Parathyroid adenoma (tissue), 2 donors: ENCODE data around the gene SULT1A3.

Source experiments
- H2AFZ ChIP-seq: fragments of 300-600 bp; sonication (generic); one replicate; pipeline ENCODE4 v1.7.0; 2017; ENCODE audit warnings: antibody characterized with exemption, mild to moderate bottlenecking
- H3K27ac ChIP-seq: fragments of 300-600 bp; sonication (generic); one replicate; pipeline ENCODE4 v1.7.0; 2017
- H3K27me3 ChIP-seq: fragments of 300-600 bp; sonication (generic); one replicate; pipeline ENCODE4 v1.7.0; 2017; ENCODE audit warnings: low read length; ENCODE audit not compliant: control insufficient read depth, insufficient read depth
- H3K36me3 ChIP-seq: fragments of 300-600 bp; sonication (generic); one replicate; pipeline ENCODE4 v1.7.0; 2017; ENCODE audit warnings: low read length; ENCODE audit not compliant: control insufficient read depth, insufficient read depth
- H3K4me1 ChIP-seq: fragments of 300-600 bp; sonication (generic); one replicate; pipeline ENCODE4 v1.7.0; 2017; ENCODE audit warnings: control low read depth
- H3K4me2 ChIP-seq: fragments of 300-600 bp; sonication (generic); one replicate; pipeline ENCODE4 v1.7.0; 2017; ENCODE audit warnings: low read length
- H3K4me3 ChIP-seq: fragments of 300-600 bp; sonication (generic); one replicate; pipeline ENCODE4 v1.7.0; 2017; ENCODE audit warnings: low read depth, low read length
- H3K79me2 ChIP-seq: fragments of 300-600 bp; sonication (generic); one replicate; pipeline ENCODE4 v1.7.0; 2017; ENCODE audit warnings: control low read depth
- H3K9ac ChIP-seq: fragments of 300-600 bp; sonication (generic); one replicate; pipeline ENCODE4 v1.7.0; 2017; ENCODE audit warnings: mild to moderate bottlenecking
- H3K9me3 ChIP-seq: fragments of 300-600 bp; sonication (generic); one replicate; pipeline ENCODE4 v1.7.0; 2017; ENCODE audit warnings: low read length; ENCODE audit not compliant: control insufficient read depth
- CTCF ChIP-seq: fragments of 300-600 bp; sonication (generic); IDR thresholded peaks from one replicate; pipeline ENCODE4 v1.7.0; 2017; ENCODE audit warnings: antibody characterized with exemption, mild to moderate bottlenecking
- donor health status: primary hyperparathyroidism.

SULT1A3 gene

GRCh38 chr16:30179195-30179594 is 19.9 kb upstream of the SULT1A3 start:
- H3K27me3 ChIP-seq = no peaks in the 10 kb centered on the region
- no peak overlapping the region for H3K4me2 ChIP-seq
- H3K9me3 ChIP-seq = no peaks in the 10 kb centered on the region
- H3K4me3 ChIP-seq = no peak overlapping the region
- no peak for TF ChIP-seq CTCF
- no peak overlapping the region for H3K9ac ChIP-seq
- H2AFZ ChIP-seq = no peak overlapping the region
- H3K79me2 ChIP-seq = no peaks in the 10 kb centered on the region
- H3K36me3 ChIP-seq = no peaks in the 10 kb centered on the region
- H3K4me1 ChIP-seq = peaks cover 3% of the 10 kb centered on the region
- H3K27ac ChIP-seq = no peak overlapping the region

GRCh38 chr16:30179931-30180330 is 19.1 kb upstream of the SULT1A3 start:
- peaks cover 5% of the 10 kb centered on the region for H3K4me1 ChIP-seq
- no peaks in the 10 kb centered on the region for H3K27me3 ChIP-seq
- H3K36me3 ChIP-seq = no peaks in the 10 kb centered on the region
- no peak overlapping the region for H3K4me3 ChIP-seq
- no peaks in the 10 kb centered on the region for H3K79me2 ChIP-seq
- no peak overlapping the region for H3K27ac ChIP-seq
- no peak for TF ChIP-seq CTCF
- no peak overlapping the region for H3K4me2 ChIP-seq
- H3K9ac ChIP-seq = no peak overlapping the region
- H2AFZ ChIP-seq = no peak overlapping the region
- H3K9me3 ChIP-seq = no peaks in the 10 kb centered on the region

- H3K4me1 ChIP-seq = peaks cover 5% of the 10 kb centered on the region
- H3K27me3 ChIP-seq = no peaks in the 10 kb centered on the region
- H3K4me3 ChIP-seq = no peak overlapping the region
- TF ChIP-seq CTCF = no peak
- no peaks in the 10 kb centered on the region for H3K79me2 ChIP-seq
- H3K9me3 ChIP-seq = no peaks in the 10 kb centered on the region
- no peaks in the 10 kb centered on the region for H3K36me3 ChIP-seq
- H3K9ac ChIP-seq = no peak overlapping the region
- no peak overlapping the region for H3K4me2 ChIP-seq
- no peak overlapping the region for H2AFZ ChIP-seq
- H3K27ac ChIP-seq = no peak overlapping the region
These were observed 18.3 kb upstream of the SULT1A3 start for GRCh38 chr16:30180741-30181140.

- TF ChIP-seq CTCF = no peak
- no peaks in the 10 kb centered on the region for H3K36me3 ChIP-seq
- no peak within 1 kb of the TSS for H3K9ac ChIP-seq
- no peaks in the 10 kb centered on the region for H3K9me3 ChIP-seq
- H3K27ac ChIP-seq = no peak within 1 kb of the TSS
- H2AFZ ChIP-seq = peak within 1 kb of the TSS; percentile 97
- peaks cover 9% of the 10 kb centered on the region for H3K79me2 ChIP-seq
- H3K4me2 ChIP-seq = peak within 1 kb of the TSS; percentile 81
- H3K4me3 ChIP-seq = peak within 1 kb of the TSS; percentile 57
- H3K4me1 ChIP-seq = peaks cover 5% of the 10 kb centered on the region
- H3K27me3 ChIP-seq = no peaks in the 10 kb centered on the region
These were observed 15.6 kb upstream of the SULT1A3 start, which contains the start of gene CORO1A for GRCh38 chr16:30183233-30184095. TSS of gene CORO1A (plus strand) at chr16:30183602. CDS start at chr16:30185210, 1,608 bp downstream.
